Natural killer cell treated with Interleukin-12 subunit alpha and Interleukin-12 subunit beta and Interleukin-15 and Interleukin-18, amount 100 ng/mL, for 72 hours (primary cell): Measurements from ENCODE around the gene CRACR2A. TPM values are rescaled to one million over a fixed set of nuclear protein-coding genes. Genes with fewer than 3 reads are reported as not detected.
A peak's percentile ranks its signal among the peaks of the same experiment; 100 is the strongest.

ENCODE experiments used
- ATAC-seq, 2 donors: fragments of 150-1000 bp; cut with Tn5 transposase in 1 of 2; sonication (Bioruptor Pico), chemical (Tn5 transposase) in 1 of 2; 2 replicates each; pipeline ENCODE4 v1.10.0; 2021
- DNase-seq: peaks from one replicate; pipeline ENCODE4 v3.0.0; 2022; ENCODE audit warnings: low spot score
- H3K27ac Mint-ChIP-seq, 2 donors: 1 replicate in 1 of 2; 2 replicates in 1 of 2; pipeline ENCODE4 v1.8.0; 2022; ENCODE audit warnings: mixed read lengths in 2 of 2, mild to moderate bottlenecking in 1 of 2, moderate library complexity in 1 of 2
- H3K27me3 Mint-ChIP-seq, 2 donors: 1 replicate in 1 of 2; 2 replicates in 1 of 2; pipeline ENCODE4 v1.8.0; 2022; ENCODE audit warnings: mixed read lengths in 2 of 2
- H3K36me3 Mint-ChIP-seq: one replicate; pipeline ENCODE4 v1.8.0; 2022; ENCODE audit warnings: mixed read lengths
- H3K4me1 Mint-ChIP-seq, 2 donors: 1 replicate in 1 of 2; 2 replicates in 1 of 2; pipeline ENCODE4 v1.8.0; 2022; ENCODE audit warnings: low read depth in 2 of 2, mixed read lengths in 2 of 2, mild to moderate bottlenecking in 1 of 2
- H3K4me3 Mint-ChIP-seq: one replicate; pipeline ENCODE4 v1.8.0; 2022; ENCODE audit warnings: mixed read lengths
- H3K9me3 Mint-ChIP-seq: 2 replicates; pipeline ENCODE4 v1.8.0; 2022; ENCODE audit warnings: mixed read lengths
- total RNA-seq, 2 donors: library from RNA; stranded (reverse); gene quantifications; one replicate each; pipeline ENCODE4 v1.2.3, GENCODE V29; 2022

CRACR2A gene
- total RNA-seq, 2 donors from 2014 or later = 134 to 139 TPM

DNA sequence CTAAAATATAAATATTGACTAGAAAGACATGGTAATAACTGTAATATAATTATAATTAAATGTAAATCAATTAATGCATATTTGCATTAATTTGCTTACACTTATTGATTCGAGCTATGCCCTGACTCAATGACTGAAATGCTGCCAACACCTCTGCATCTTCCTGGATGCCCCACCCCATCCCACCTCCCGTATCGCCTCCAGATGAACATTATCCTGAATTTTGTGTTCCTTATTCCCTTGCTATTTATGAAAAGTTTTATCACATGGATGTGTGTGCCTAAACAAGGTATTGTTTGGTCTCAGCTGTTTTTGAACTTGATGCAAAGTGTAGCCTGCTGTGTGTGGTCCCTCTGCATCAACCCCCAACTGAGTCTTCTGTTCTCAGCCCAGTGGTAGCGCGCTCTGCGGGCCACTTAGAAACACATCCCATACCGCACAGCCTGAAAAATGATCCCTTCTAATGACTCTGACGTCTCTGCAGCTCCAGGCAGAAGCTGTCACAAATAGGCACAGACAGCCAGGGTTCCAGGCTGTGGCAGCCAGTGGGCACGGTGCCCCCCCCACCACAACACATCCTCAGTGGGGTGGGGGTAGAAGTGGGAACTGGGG lies 165.4 kb downstream of the CRACR2A start:
- Mint-ChIP-seq H3K9me3 (no peaks in the 10 kb centered on the region), H3K36me3 (no peaks in the 10 kb centered on the region), H3K4me1 (no peaks in the 10 kb centered on the region), H3K4me3 (no peak overlapping the region), H3K27me3 (peaks cover 19% of the 10 kb centered on the region in 2 donors), H3K27ac (no peak overlapping the region)
- no peak for DNase-seq
- no peak for ATAC-seq

- ATAC-seq (peak in 1 of 2 donors; percentile 18), DNase-seq (no peak)
- Mint-ChIP-seq H3K4me1 (no peaks in the 10 kb centered on the region), H3K36me3 (no peaks in the 10 kb centered on the region), H3K27ac (no peak overlapping the region), H3K27me3 (peaks cover 17 to 19% of the 10 kb centered on the region in 2 donors), H3K4me3 (no peak overlapping the region), H3K9me3 (no peaks in the 10 kb centered on the region)
Measured at GRCh38 chr12:3583656-3584334, 169.1 kb downstream of the CRACR2A start.

DNA sequence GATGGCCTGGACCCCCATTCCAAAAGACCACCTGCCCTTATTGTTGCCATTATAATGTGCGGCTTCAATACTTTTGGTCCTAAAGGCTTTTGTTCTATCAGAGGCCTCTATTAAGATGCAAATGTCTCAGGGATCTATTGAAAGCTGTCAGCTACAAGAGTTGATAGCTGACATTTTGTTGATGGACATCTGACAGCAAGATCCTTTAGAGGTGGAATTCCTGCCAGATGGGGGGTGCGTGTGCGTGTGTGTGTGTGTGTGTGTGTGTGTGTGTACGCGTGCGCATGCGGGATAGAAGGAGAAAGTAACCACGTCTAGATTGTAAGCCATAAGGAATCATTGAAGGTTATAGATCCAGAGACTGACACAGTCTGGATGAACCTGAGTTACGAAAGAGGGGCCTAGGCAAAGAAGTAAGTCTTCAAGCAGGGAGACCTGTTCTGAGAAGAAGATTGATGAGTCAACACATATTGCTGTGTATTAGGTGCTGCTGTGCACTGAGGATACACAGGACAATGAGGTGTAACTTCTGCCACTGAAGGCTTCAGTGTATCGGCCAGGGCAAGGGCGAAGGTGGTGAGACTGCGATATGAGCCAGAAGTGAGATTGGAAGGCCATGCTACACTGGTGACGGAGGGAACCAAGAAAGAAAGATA lies 172.7 kb downstream of the CRACR2A start:
- ATAC-seq (no peak), DNase-seq (no peak)
- Mint-ChIP-seq H3K36me3 (no peaks in the 10 kb centered on the region), H3K27me3 (peaks cover 5 to 14% of the 10 kb centered on the region in 2 donors), H3K4me1 (no peaks in the 10 kb centered on the region), H3K9me3 (no peaks in the 10 kb centered on the region), H3K4me3 (no peak overlapping the region), H3K27ac (no peak overlapping the region)

DNA sequence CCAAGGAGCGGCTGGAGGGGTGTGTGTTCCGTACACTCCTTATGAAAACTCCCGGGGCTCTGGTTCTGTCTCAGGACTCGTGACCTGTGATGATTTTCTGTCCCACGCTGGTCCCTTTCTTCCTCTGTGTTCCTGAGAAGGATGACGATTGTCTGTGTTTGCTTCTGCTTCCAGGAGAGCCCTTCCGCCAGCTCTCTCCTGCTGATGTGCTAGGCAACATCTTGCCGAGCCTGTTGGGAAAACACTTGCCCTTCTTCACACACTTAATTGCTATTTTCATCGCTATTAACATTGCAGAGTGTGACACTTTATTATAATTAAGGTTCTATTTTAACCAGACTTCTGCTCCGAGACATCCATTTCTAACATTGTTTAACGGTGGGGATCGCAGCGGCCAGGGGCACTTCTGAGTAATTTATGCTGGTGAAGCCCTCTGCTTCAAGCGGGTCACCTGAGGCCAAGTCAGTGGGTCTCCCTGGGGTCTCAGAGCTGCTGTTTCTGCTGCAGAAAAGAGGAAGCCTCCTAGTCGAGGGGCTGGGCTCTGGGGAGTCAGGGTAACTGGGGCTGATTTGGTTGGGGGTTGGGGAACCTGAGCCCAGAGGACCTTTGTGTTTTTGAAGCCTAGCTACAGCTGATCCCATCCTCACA lies 173.3 kb downstream of the CRACR2A start:
- H3K27me3 Mint-ChIP-seq = peaks cover 5 to 14% of the 10 kb centered on the region in 2 donors
- no peak for ATAC-seq
- no peak overlapping the region for H3K27ac Mint-ChIP-seq
- no peak for DNase-seq
- H3K36me3 Mint-ChIP-seq = no peaks in the 10 kb centered on the region
- H3K4me1 Mint-ChIP-seq = no peaks in the 10 kb centered on the region
- H3K9me3 Mint-ChIP-seq = no peaks in the 10 kb centered on the region
- H3K4me3 Mint-ChIP-seq = no peak overlapping the region

- Mint-ChIP-seq H3K27me3 (peaks cover 7 to 21% of the 10 kb centered on the region in 2 donors), H3K36me3 (no peaks in the 10 kb centered on the region), H3K4me3 (no peak overlapping the region), H3K9me3 (no peaks in the 10 kb centered on the region), H3K4me1 (no peaks in the 10 kb centered on the region), H3K27ac (no peak overlapping the region)
- DNase-seq (no peak), ATAC-seq (no peak)
Measured at GRCh38 chr12:3578557-3578956, 174.4 kb downstream of the CRACR2A start.

DNA sequence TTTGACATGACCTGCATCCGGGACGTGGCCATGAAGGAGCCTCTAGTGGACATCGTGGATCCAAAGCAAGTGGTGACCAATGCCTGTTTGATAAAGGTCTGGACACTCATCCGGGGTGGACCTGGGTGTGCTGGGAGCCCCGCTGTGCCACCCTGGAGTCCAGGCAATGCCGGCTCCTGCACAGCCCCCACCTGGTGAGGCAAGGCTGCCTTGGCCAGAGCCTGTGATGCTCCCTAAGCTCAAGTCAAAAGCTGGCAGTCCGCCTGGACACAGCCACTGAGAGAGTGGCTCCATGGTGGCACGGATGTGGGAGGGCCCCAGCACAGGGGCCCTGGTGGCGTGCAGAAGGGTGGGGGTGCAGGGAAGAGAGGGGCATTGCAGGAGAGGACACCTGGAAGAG lies 176.0 kb downstream of the CRACR2A start:
- Mint-ChIP-seq H3K4me1 (no peaks in the 10 kb centered on the region), H3K27ac (no peak overlapping the region), H3K27me3 (peaks cover 15 to 36% of the 10 kb centered on the region in 2 donors), H3K4me3 (no peak overlapping the region), H3K9me3 (no peaks in the 10 kb centered on the region), H3K36me3 (no peaks in the 10 kb centered on the region)
- no peak for ATAC-seq
- DNase-seq = no peak

GRCh38 chr12:3574986-3575385 lies 177.9 kb downstream of the CRACR2A start:
- no peaks in the 10 kb centered on the region for H3K9me3 Mint-ChIP-seq
- no peaks in the 10 kb centered on the region for H3K36me3 Mint-ChIP-seq
- no peak for ATAC-seq

DNA sequence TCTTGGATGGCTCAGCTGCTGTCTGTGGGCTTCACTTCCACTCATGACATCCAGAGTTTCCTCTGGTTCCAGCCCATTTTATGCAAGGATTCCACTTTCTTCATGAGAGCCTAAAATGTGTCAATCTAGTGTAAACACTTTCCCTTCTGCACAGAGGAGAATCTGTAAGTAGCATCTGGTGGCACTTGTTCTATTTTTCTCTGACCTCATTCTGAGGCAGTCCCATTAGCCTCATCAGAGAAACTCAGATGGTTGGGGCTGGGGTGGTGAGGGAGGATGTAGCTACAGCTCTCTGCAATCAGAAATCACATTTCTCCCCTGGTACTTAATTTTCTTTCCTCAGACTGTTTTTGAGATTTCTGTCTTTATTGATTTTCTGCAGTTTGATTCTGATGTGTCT lies 180.3 kb downstream of the CRACR2A start:
- H3K4me1 Mint-ChIP-seq = no peaks in the 10 kb centered on the region

More at GRCh38 chr12:3574986-3575385, 177.9 kb downstream of the CRACR2A start:
- Mint-ChIP-seq H3K27me3 (peaks cover 13 to 40% of the 10 kb centered on the region in 2 donors), H3K4me3 (no peak overlapping the region), H3K4me1 (no peaks in the 10 kb centered on the region), H3K27ac (no peak overlapping the region)
- DNase-seq = no peak

DNA sequence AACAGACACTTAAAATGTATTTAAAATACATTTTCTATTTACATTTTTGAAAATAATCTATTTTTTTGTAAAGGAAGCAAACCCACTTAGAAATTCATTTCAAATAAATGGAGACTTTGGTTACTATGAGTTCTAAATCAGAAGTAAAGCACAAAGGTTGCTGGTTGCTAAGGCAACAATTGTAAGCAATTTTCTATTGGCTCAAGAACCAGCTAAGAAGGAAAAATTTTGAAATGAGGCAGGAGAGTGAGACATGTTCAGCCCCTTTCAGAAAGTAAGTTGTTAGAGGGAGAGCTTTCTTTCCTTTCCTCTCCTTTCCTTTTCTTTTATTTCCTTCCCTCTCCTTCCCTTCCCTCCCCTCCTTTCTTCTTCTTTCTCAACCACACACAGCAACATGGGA lies 181.2 kb downstream of the CRACR2A start:
- ATAC-seq = no peak
- Mint-ChIP-seq H3K27me3 (peaks cover 22 to 54% of the 10 kb centered on the region in 2 donors), H3K9me3 (no peaks in the 10 kb centered on the region), H3K4me1 (no peaks in the 10 kb centered on the region), H3K27ac (no peak overlapping the region), H3K36me3 (no peaks in the 10 kb centered on the region), H3K4me3 (no peak overlapping the region)
- no peak for DNase-seq

More for the DNA sequence above, 180.3 kb downstream of the CRACR2A start:
- Mint-ChIP-seq H3K27ac (no peak overlapping the region), H3K27me3 (peaks cover 22 to 54% of the 10 kb centered on the region in 2 donors), H3K4me3 (no peak overlapping the region), H3K9me3 (no peaks in the 10 kb centered on the region), H3K36me3 (no peaks in the 10 kb centered on the region)
- no peak for DNase-seq
- no peak for ATAC-seq

DNA sequence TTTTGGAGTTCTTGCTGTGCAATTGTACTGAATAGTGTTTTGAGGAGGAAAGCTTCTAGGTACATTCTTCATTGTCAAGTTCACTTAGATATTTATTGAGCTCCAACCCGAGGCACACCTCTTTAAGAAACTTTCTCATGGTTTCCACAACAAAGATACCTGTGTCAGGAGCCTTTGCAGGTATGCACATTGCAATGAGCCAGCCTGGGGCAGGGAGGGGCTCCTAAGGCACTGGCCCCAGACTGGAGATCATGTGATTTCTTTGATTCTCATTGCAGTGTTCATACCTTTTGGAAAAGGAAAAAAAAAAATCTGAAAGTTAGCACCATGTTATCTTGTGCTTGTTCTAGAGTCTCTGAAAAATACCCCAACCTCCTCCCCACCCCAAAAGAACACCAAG lies 181.6 kb downstream of the CRACR2A start:
- no peaks in the 10 kb centered on the region for H3K36me3 Mint-ChIP-seq
- H3K27ac Mint-ChIP-seq = no peak overlapping the region
- H3K4me3 Mint-ChIP-seq = no peak overlapping the region
- no peaks in the 10 kb centered on the region for H3K4me1 Mint-ChIP-seq
- H3K27me3 Mint-ChIP-seq = peaks cover 22 to 52% of the 10 kb centered on the region in 2 donors
- ATAC-seq (no peak), DNase-seq (no peak)
- no peaks in the 10 kb centered on the region for H3K9me3 Mint-ChIP-seq

DNA sequence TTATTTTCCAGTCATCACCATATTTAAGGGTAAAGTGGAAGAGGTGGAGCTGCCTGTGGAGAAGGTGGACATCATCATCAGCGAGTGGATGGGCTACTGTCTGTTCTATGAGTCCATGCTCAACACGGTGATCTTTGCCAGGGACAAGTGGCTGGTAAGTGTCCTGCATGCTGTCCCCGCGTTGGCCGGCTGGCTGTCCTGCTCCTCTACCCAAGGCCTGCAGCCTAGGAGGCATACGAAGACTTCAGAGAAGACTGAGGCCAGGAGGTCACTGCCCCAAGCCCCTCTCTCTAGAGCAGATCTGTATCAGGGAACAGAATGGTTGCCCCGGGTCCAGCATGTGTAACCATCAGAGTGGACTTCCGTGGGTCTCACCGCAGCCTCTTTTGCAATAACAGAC lies 184.2 kb downstream of the CRACR2A start:
- H3K27me3 Mint-ChIP-seq = peaks cover 21 to 43% of the 10 kb centered on the region in 2 donors
- H3K4me3 Mint-ChIP-seq = no peak overlapping the region
- DNase-seq (no peak), ATAC-seq (peak; percentile 28 to 31)
- no peaks in the 10 kb centered on the region for H3K4me1 Mint-ChIP-seq
- no peaks in the 10 kb centered on the region for H3K36me3 Mint-ChIP-seq
- H3K9me3 Mint-ChIP-seq = no peaks in the 10 kb centered on the region
- H3K27ac Mint-ChIP-seq = no peak overlapping the region

DNA sequence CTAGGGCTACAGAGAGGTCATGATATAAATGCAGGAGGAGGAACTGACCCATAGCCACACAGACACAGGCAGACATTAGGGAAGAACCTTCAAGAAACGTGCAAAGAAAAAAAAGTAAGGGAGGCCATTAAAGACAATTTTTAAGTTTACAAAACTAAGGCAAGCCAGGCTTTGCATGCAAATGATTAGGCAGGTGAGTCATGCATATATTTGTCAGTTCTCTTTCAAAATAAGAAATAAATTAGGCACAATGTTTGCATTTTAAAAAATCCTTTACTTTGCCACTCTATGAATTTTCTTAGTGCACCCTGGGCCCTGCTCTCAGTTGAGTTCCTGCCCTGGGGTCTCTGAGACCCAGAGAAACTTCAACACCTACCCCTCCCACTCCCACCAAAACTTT lies 186.9 kb downstream of the CRACR2A start:
- Mint-ChIP-seq H3K27me3 (peaks cover 19 to 28% of the 10 kb centered on the region in 2 donors), H3K4me3 (no peak overlapping the region), H3K27ac (no peak overlapping the region), H3K9me3 (no peaks in the 10 kb centered on the region), H3K36me3 (no peaks in the 10 kb centered on the region), H3K4me1 (no peaks in the 10 kb centered on the region)
- ATAC-seq (no peak), DNase-seq (no peak)
